PC-3 (cell line): ENCODE data around the gene KCNQ1OT1. TPM values are rescaled to one million over a fixed set of nuclear protein-coding genes. Genes with fewer than 3 reads are reported as not detected.

ENCODE experiments used
- ATAC-seq: fragments of 200-7000 bp; cut with Tn5 transposase; 2 replicates; pipeline ENCODE4 v1.9.1; 2020; ENCODE audit warnings: mild to moderate bottlenecking, moderate library complexity
- BruUV-seq: library from RNA; stranded (reverse); fragments of 400-500 nt; replicated peaks from 2 replicates; lab custom pipeline; 2021; lab: Mats Ljungman, UMichigan
- CTCF ChIA-PET: fragments of 300-600 bp; sonication (Branson Sonifier 250); formaldehyde crosslinking; loops from one replicate; lab custom pipeline; 2022; ENCODE audit warnings: antibody characterized with exemption; lab: Charles Lee
- POLR2A ChIA-PET: fragments of 300-600 bp; sonication (Branson Sonifier 250); formaldehyde crosslinking; loops from one replicate; lab custom pipeline; 2022; ENCODE audit warnings: antibody characterized with exemption; ENCODE audit not compliant: unreplicated experiment; lab: Charles Lee
- DNase-seq: peaks from one replicate; pipeline ENCODE4 v3.0.0-alpha.2; 2015
- H2AFZ ChIP-seq: fragments of 300-600 bp; sonication (generic); 2 replicates; pipeline ENCODE4 v1.6.0; 2016; ENCODE audit warnings: antibody characterized with exemption, low read length
- H3F3A ChIP-seq: fragments of 300-600 bp; sonication (generic); one replicate; pipeline ENCODE4 v1.6.0; 2017; ENCODE audit warnings: antibody characterized with exemption, low read length, control low read depth, mild to moderate bottlenecking; ENCODE audit not compliant: unreplicated experiment
- H3K27ac ChIP-seq: fragments of 300-600 bp; sonication (generic); 2 replicates; pipeline ENCODE4 v1.5.1; 2016; ENCODE audit warnings: mild to moderate bottlenecking, low read length
- H3K27me3 ChIP-seq: fragments of 300-600 bp; sonication (generic); 2 replicates; pipeline ENCODE4 v1.6.1; 2016; ENCODE audit warnings: low read length, mixed read lengths
- H3K36me3 ChIP-seq: fragments of 300-600 bp; sonication (generic); 2 replicates; pipeline ENCODE4 v1.6.1; 2016; ENCODE audit warnings: low read depth, mixed run types, low read length, mixed read lengths
- H3K4me1 ChIP-seq: fragments of 300-600 bp; sonication (generic); 2 replicates; pipeline ENCODE4 v1.5.1; 2016; ENCODE audit warnings: low read length; ENCODE audit not compliant: insufficient read depth
- H3K4me2 ChIP-seq: fragments of 300-600 bp; sonication (generic); 2 replicates; pipeline ENCODE4 v1.6.0; 2016; ENCODE audit warnings: low read length
- H3K4me3 ChIP-seq: fragments of 300-600 bp; sonication (generic); 2 replicates; pipeline ENCODE4 v1.5.1; 2016; ENCODE audit warnings: mild to moderate bottlenecking, low read length, mixed read lengths
- H3K79me2 ChIP-seq: fragments of 300-600 bp; sonication (generic); 2 replicates; pipeline ENCODE4 v1.6.1; 2017; ENCODE audit warnings: low read length, mixed read lengths
- H3K9ac ChIP-seq: fragments of 300-600 bp; sonication (generic); 2 replicates; pipeline ENCODE4 v1.6.0; 2016; ENCODE audit warnings: mild to moderate bottlenecking, low read length
- H3K9me2 ChIP-seq: fragments of 300-600 bp; sonication (generic); replicated peaks from 2 replicates; pipeline ENCODE4 v1.6.1; 2016; ENCODE audit warnings: mixed run types, low read length, mixed read lengths
- H3K9me3 ChIP-seq: fragments of 300-600 bp; sonication (generic); 2 replicates; pipeline ENCODE4 v1.6.1; 2016; ENCODE audit warnings: low read length, mixed read lengths
- H4K20me1 ChIP-seq: fragments of 300-600 bp; sonication (generic); 2 replicates; pipeline ENCODE4 v1.6.1; 2016; ENCODE audit warnings: low read length, mixed read lengths
- CTCF ChIP-seq: fragments of 300-600 bp; sonication (generic); conservative IDR thresholded peaks from 2 replicates; pipeline ENCODE4 v1.5.1; 2017; ENCODE audit warnings: antibody characterized with exemption, low read depth, mild to moderate bottlenecking, low read length
- EZH2 ChIP-seq: fragments of 300-600 bp; sonication (generic); IDR thresholded peaks from one replicate; pipeline ENCODE4 v1.6.1; 2017; ENCODE audit warnings: antibody characterized with exemption, mild to moderate bottlenecking, low read length; ENCODE audit not compliant: unreplicated experiment
- EZH2phosphoT487 ChIP-seq: fragments of 300-600 bp; sonication (generic); IDR thresholded peaks from 2 replicates; pipeline ENCODE4 v1.6.1; 2018; ENCODE audit warnings: mild to moderate bottlenecking, antibody characterized with exemption, low read length, borderline replicate concordance
- intact Hi-C: fragments of 100-400 bp; cut with micrococcal nuclease; formaldehyde crosslinking; loops from 2 replicates; pipeline ENCODE4 v1.9.0; 2023
- total RNA-seq: library from RNA; depleted of rRNA; stranded (reverse); fragments of >200 nt; gene quantifications from 2 replicates; pipeline ENCODE4 v1.2.3, GENCODE V29; 2014

The KCNQ1OT1 gene
- total RNA-seq, 1 experiment from 2014 or later: 1.5 TPM

GRCh38 chr11:2592559-2593392, 107.0 kb downstream of the KCNQ1OT1 start:
- no peaks in the 10 kb centered on the region for H3K27me3 ChIP-seq
- no peak for ATAC-seq

GRCh38 chr11:2591805-2592204, 108.0 kb downstream of the KCNQ1OT1 start:
- H4K20me1 ChIP-seq: no peaks in the 10 kb centered on the region
- no peaks in the 10 kb centered on the region for H3K79me2 ChIP-seq
- BruUV-seq: no TSS peak
- no peak overlapping the region for H3K4me2 ChIP-seq
- no peak overlapping the region for H2AFZ ChIP-seq
- no peaks in the 10 kb centered on the region for H3K4me1 ChIP-seq
- CTCF ChIA-PET: interaction anchor here (0.6 kb wide), 1 partner anchor 251 kb away, joined by 3 read pairs; no protein-coding TSS in a partner anchor
- H3K27ac ChIP-seq: no peak overlapping the region
- H3K4me3 ChIP-seq: no peak overlapping the region
- no peaks in the 10 kb centered on the region for H3F3A ChIP-seq
- H3K27me3 ChIP-seq: no peaks in the 10 kb centered on the region
- no peaks in the 10 kb centered on the region for H3K9me3 ChIP-seq
- intact Hi-C loops: no loop called here
- POLR2A ChIA-PET: no interaction called here
- DNase-seq: no peak
- H3K36me3 ChIP-seq: no peaks in the 10 kb centered on the region
- H3K9ac ChIP-seq: no peak overlapping the region
- ATAC-seq: no peak
- no peaks in the 10 kb centered on the region for H3K9me2 ChIP-seq
- TF ChIP-seq CTCF (no peak), EZH2phosphoT487 (no peak), EZH2 (no peak)

More at GRCh38 chr11:2592559-2593392, 107.0 kb downstream of the KCNQ1OT1 start:
- CTCF ChIA-PET: no interaction called here
- no peaks in the 10 kb centered on the region for H3F3A ChIP-seq
- H3K79me2 ChIP-seq: no peaks in the 10 kb centered on the region
- POLR2A ChIA-PET: no interaction called here
- no peak for DNase-seq
- no TSS peak for BruUV-seq
- H3K9ac ChIP-seq: no peak overlapping the region
- TF ChIP-seq EZH2: no peak
- H3K27ac ChIP-seq: no peak overlapping the region
- H2AFZ ChIP-seq: no peak overlapping the region
- no peaks in the 10 kb centered on the region for H3K9me3 ChIP-seq
- intact Hi-C loops: no loop called here
- no peak overlapping the region for H3K4me3 ChIP-seq
- no peaks in the 10 kb centered on the region for H4K20me1 ChIP-seq
- no peaks in the 10 kb centered on the region for H3K36me3 ChIP-seq
- no peaks in the 10 kb centered on the region for H3K9me2 ChIP-seq
- H3K4me1 ChIP-seq: no peaks in the 10 kb centered on the region
- H3K4me2 ChIP-seq: no peak overlapping the region

- ATAC-seq: no peak
Observed at GRCh38 chr11:2590965-2591754, 108.6 kb downstream of the KCNQ1OT1 start.

More at GRCh38 chr11:2590965-2591754, 108.6 kb downstream of the KCNQ1OT1 start:
- H3F3A ChIP-seq: no peaks in the 10 kb centered on the region
- H3K79me2 ChIP-seq: no peaks in the 10 kb centered on the region
- BruUV-seq: no TSS peak
- H3K27ac ChIP-seq: no peak overlapping the region
- no peaks in the 10 kb centered on the region for H3K9me3 ChIP-seq
- no peak overlapping the region for H3K4me2 ChIP-seq
- H3K9me2 ChIP-seq: no peaks in the 10 kb centered on the region
- intact Hi-C loops: no loop called here
- no peaks in the 10 kb centered on the region for H3K27me3 ChIP-seq
- DNase-seq: no peak
- CTCF ChIA-PET: interaction anchor here (0.6 kb wide), 1 partner anchor 252 kb away, joined by 3 read pairs; no protein-coding TSS in a partner anchor
- no peak overlapping the region for H3K4me3 ChIP-seq
- TF ChIP-seq EZH2phosphoT487 (no peak), EZH2 (no peak), CTCF (no peak)
- POLR2A ChIA-PET: no interaction called here
- no peaks in the 10 kb centered on the region for H4K20me1 ChIP-seq
- no peaks in the 10 kb centered on the region for H3K36me3 ChIP-seq
- H3K9ac ChIP-seq: no peak overlapping the region
- no peak overlapping the region for H2AFZ ChIP-seq
- no peaks in the 10 kb centered on the region for H3K4me1 ChIP-seq
